ENCODE data around the gene ABCF2.
A peak's percentile ranks its signal among the peaks of the same experiment; 100 is the strongest.

GRCh38 chr7:151166629-151167196 lies 60.3 kb downstream of the ABCF2 start:
- TF ChIP-seq EZH2 (IDR thresholded peaks at IDR 0.05; ENCODE audit: borderline replicate concordance, low read length) = peak; percentile 91
- no peak for TF ChIP-seq CTCF (conservative IDR thresholded peaks at IDR 0.05 in 1 of 2, IDR thresholded peaks at IDR 0.05 in 1 of 2; ENCODE audit: extremely low read depth in 1 of 2, insufficient read depth in 1 of 2, low read depth in 1 of 2, low read length in 2 of 2)
